Brain microvascular endothelial cell (primary cell): ENCODE measurements around the gene IGF2R.

Experiments
- DNase-seq: peaks from one replicate; pipeline ENCODE4 v3.0.0-alpha.2; 2020
- H3K27ac ChIP-seq: fragments of 250-450 bp; sonication (Bioruptor Pico); 2 replicates; pipeline ENCODE4 v1.5.1; 2020; ENCODE audit warnings: mild to moderate bottlenecking, moderate library complexity
- H3K27me3 ChIP-seq: fragments of 250-450 bp; sonication (Bioruptor Pico); replicated peaks from 2 replicates; pipeline ENCODE4 v1.5.1; 2020; ENCODE audit warnings: mild to moderate bottlenecking
- H3K36me3 ChIP-seq: fragments of 250-450 bp; sonication (Bioruptor Pico); replicated peaks from 2 replicates; pipeline ENCODE4 v1.5.1; 2020; ENCODE audit warnings: mild to moderate bottlenecking
- H3K4me3 ChIP-seq: 2 replicates; pipeline ENCODE4 v1.5.1; 2011; ENCODE audit warnings: low read depth, mild to moderate bottlenecking, control low read depth, low read length, moderate library complexity
- in situ Hi-C: cut with HindIII; loops from 2 replicates; pipeline ENCODE4 v1.10.0; 2017; ENCODE audit warnings: low sequenced_read_pairs, low pct_ligation_motif_present
- TF ChIP-seq, protein P1 (sequence below): IDR thresholded peaks from 2 replicates; pipeline ENCODE4 v1.5.1; 2011; ENCODE audit warnings: low read depth, mild to moderate bottlenecking, moderate library complexity, low read length, control low read depth, inconsistent platforms; ENCODE audit errors: missing control alignments

The IGF2R gene

DNA sequence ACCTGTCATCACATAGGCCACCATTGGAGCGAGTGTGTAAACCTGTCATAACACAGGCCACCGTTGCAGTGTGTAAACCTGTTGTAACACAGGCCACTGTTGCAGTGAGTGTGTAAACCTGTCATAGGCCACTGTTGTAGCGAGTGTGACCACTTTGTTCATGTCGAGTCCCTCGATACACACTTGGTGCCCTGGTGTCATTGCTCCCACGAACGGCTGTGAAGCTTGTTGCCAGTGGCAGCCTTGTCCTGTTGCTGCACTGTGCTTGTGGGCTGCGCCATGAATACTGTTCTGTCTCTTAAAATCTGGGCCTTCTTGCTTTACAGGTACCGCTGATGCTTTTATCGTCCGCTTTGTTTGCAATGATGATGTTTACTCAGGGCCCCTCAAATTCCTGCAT, 91.3 kb downstream of the IGF2R start:
- peaks cover 73% of the 10 kb centered on the region for H3K36me3 ChIP-seq

DNA sequence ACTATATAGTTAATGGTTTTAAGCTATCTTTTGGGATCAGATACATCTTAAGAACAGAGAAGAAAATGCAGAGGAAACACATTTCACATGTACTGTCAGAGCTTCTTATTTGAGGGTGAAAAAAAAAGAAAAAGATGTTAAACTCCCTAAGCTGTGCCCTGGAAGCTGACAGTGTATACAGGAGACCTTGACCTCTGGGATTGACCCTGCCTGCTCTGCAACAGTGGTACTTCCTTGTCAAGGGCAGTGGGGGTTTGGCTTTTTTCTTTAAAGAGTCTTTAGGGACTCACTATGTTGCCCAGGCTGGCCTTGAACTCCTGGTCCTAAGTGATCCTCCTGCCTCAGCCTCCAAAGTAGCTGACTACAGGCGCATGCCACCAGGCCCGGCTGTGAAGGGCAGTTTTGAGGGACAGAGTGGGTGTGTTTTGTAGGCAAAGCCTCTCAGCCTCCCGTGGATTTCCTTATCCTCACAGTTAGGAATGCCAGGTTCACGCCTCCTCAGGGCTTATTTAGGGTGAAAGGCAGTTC, 92.1 kb downstream of the IGF2R start:
- TF ChIP-seq, protein P1, sequence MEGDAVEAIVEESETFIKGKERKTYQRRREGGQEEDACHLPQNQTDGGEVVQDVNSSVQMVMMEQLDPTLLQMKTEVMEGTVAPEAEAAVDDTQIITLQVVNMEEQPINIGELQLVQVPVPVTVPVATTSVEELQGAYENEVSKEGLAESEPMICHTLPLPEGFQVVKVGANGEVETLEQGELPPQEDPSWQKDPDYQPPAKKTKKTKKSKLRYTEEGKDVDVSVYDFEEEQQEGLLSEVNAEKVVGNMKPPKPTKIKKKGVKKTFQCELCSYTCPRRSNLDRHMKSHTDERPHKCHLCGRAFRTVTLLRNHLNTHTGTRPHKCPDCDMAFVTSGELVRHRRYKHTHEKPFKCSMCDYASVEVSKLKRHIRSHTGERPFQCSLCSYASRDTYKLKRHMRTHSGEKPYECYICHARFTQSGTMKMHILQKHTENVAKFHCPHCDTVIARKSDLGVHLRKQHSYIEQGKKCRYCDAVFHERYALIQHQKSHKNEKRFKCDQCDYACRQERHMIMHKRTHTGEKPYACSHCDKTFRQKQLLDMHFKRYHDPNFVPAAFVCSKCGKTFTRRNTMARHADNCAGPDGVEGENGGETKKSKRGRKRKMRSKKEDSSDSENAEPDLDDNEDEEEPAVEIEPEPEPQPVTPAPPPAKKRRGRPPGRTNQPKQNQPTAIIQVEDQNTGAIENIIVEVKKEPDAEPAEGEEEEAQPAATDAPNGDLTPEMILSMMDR, result no peak
- H3K27me3 ChIP-seq, result no peaks in the 10 kb centered on the region
- no peak for DNase-seq
- H3K27ac ChIP-seq, result no peak overlapping the region
- peaks cover 70% of the 10 kb centered on the region for H3K36me3 ChIP-seq
- H3K4me3 ChIP-seq, result no peak overlapping the region
- in situ Hi-C loops, result no loop called here

More for the DNA sequence above, 91.3 kb downstream of the IGF2R start:
- in situ Hi-C loops, result no loop called here
- no peak for DNase-seq
- no peaks in the 10 kb centered on the region for H3K27me3 ChIP-seq
- TF ChIP-seq, protein P1, result no peak
- no peak overlapping the region for H3K27ac ChIP-seq
- no peak overlapping the region for H3K4me3 ChIP-seq

DNA sequence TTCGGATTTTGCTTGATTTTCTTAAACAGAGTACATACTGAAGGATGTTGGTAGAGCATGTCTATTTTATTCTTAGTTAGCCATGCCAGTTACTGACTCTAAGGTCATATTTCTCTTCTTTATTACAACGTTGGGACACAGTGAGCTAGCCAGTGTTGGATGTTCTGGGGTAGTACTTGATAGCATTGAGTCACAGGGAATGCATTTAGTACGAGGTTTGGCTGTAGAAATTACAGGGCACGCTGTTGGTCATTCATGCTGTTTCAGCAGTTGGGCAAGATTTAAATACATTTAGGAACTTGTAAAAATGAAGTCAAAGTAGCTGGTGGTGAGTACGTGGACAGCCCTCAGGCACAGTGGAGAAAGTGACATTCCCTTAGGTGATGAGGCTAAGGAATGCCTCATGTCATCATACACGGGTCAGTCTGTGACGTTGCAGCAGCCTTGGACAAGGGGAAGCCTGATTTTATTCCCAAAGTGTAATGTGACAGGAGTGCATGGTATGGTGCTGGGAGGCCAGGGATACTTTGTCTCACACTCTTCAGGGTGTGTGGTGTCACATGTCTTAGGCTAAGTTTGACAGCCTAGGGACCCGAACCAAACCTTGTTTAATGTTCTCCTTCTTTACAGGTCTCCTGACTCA, 95.0 kb downstream of the IGF2R start:
- in situ Hi-C loops, result no loop called here
- no peaks in the 10 kb centered on the region for H3K27me3 ChIP-seq
- H3K36me3 ChIP-seq, result peaks cover 56% of the 10 kb centered on the region

DNA sequence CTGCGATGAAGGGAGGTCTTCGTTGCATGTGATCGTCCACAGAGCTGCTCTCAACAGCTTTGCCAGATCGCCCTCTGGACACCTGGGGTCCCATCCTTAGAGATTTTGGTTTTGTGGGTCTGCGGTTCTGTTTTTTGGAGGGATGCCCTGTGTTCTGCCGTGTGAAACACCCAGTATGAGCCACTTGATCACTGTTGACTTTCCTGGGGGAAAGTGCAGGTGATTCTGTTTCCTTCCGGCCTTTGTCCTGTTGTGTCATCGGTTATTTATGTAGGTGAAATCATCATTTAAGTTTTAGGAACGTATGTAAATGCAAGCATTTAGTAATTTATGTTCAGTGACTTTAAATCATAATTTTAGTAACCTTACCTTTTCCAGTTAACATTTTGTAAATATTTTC, 96.3 kb downstream of the IGF2R start:
- Histone ChIP-seq H3K27me3 (no peaks in the 10 kb centered on the region), H3K27ac (no peak overlapping the region), H3K4me3 (no peak overlapping the region), H3K36me3 (peaks cover 57% of the 10 kb centered on the region)
- DNase-seq, result no peak
- TF ChIP-seq, protein P1, result no peak
- in situ Hi-C loops, result no loop called here

More for the DNA sequence above, 95.0 kb downstream of the IGF2R start:
- Histone ChIP-seq H3K27ac (no peak overlapping the region), H3K4me3 (no peak overlapping the region)
- TF ChIP-seq, protein P1, result no peak
- DNase-seq, result no peak

DNA sequence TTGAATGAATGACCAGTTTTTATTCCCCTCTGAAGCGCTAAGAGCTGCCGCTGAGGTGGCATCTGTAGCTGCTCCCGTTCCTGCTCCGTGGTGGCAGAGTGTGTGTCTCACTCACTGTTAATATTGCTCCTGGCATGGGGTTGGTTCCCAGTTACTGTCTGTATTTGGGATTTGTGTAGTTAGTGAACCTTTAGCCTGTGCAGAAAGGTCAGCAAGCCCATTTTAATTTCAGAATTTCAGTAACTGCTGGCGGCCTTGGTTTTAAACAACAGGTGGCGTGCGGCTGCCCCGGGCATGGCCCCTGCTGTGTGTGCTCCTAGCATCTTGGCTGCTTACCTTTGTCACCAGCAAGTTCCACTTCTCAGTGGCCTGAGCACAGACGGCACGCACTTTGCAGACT, 98.7 kb downstream of the IGF2R start:
- Histone ChIP-seq H3K27ac (no peak overlapping the region), H3K36me3 (peaks cover 58% of the 10 kb centered on the region), H3K4me3 (no peak overlapping the region), H3K27me3 (no peaks in the 10 kb centered on the region)
- in situ Hi-C loops, result no loop called here
- TF ChIP-seq, protein P1, result no peak
- DNase-seq, result no peak

DNA sequence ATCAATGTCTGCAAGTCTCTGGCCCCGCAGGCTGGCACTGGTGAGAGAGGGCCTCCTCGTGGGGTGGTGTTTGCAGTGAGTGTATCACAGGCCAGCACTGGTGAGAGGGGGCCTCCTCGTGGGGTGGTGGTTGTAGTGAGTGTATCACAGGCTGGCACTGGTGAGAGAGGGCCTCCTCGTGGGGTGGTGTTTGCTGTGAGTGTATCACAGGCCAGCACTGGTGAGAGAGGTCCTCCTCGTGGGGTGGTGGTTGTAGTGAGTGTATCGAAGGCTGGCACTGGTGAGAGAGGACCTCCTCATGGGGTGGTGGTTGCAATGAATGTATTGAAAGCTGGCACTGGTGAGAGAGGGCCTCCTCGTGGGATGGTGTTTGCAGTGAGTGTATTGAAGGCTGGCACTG, 99.5 kb downstream of the IGF2R start:
- Histone ChIP-seq H3K4me3 (no peak overlapping the region), H3K36me3 (peaks cover 63% of the 10 kb centered on the region), H3K27ac (no peak overlapping the region), H3K27me3 (no peaks in the 10 kb centered on the region)
- DNase-seq, result no peak
- TF ChIP-seq, protein P1, result no peak
- in situ Hi-C loops, result no loop called here
